ENCODE data around the gene AGMAT. TPM values are rescaled to one million over a fixed set of nuclear protein-coding genes. Genes with fewer than 3 reads are reported as not detected.

Gene AGMAT
- polyA plus RNA-seq, 1 experiment, result 0.74 TPM

DNA sequence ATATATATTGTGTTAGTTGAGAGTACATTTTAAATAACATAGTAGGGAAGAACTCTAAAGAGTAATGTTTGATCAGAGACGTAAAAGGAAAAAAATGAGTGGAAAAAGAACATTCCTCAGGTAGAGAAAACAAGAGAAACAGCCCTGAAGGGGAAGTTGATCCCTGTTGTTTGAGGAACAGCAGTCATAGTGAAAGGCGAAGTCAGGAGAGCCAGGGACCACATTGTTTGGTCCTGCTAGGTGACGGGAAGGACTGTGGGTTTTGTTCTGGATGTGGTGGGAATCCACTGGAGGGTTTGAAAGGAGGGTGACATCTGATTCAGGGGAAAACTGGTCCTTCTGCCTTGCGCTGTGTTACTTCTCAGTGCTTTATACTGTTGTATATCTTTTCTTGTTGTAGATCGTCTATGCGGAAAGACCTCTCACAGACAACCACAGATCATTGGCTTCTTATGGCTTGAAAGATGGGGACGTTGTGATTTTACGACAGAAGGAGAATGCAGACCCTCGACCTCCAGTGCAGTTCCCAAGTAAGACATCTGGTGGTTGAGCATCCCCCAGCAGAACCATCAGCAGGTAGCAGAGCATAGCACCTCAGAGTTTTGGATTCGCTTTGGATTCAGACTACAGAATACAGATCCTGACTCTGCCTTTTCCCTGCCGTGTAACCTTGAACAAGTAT, 41.6 kb upstream of the AGMAT start:
- DNase-seq (ENCODE audit: low read depth, low spot score), result no peak
- Histone ChIP-seq H3K27me3 (ENCODE audit: control insufficient read depth, insufficient read depth, low read length) (no peaks in the 10 kb centered on the region), H3K27ac (ENCODE audit: low read depth, low read length) (no peak overlapping the region), H3K4me3 (ENCODE audit: low read depth, low read length) (no peak overlapping the region), H3K9me3 (ENCODE audit: control insufficient read depth, insufficient read depth, low read length) (no peaks in the 10 kb centered on the region)
- TF ChIP-seq CTCF (IDR thresholded peaks at IDR 0.05; ENCODE audit: low read depth, low read length), result no peak
- ChIA-PET CTCF (interaction anchor here (0.6 kb wide), 1 partner anchor 1399 kb away, joined by 3 read pairs; no protein-coding TSS in a partner anchor), POLR2A (interaction anchor here (0.5 kb wide), 1 partner anchor 161 kb away, joined by 5 read pairs; no protein-coding TSS in a partner anchor)

- no peak for TF ChIP-seq CTCF (IDR thresholded peaks at IDR 0.05; ENCODE audit: low read depth, low read length)
- Histone ChIP-seq H3K9me3 (ENCODE audit: control insufficient read depth, insufficient read depth, low read length) (no peaks in the 10 kb centered on the region), H3K27ac (ENCODE audit: low read depth, low read length) (no peak overlapping the region), H3K4me3 (ENCODE audit: low read depth, low read length) (no peak overlapping the region), H3K27me3 (ENCODE audit: control insufficient read depth, insufficient read depth, low read length) (no peaks in the 10 kb centered on the region)
- no peak for DNase-seq (ENCODE audit: low read depth, low spot score)
- ChIA-PET POLR2A (interaction anchor here (0.6 to 0.7 kb wide), 2 partner anchors 46 to 171 kb away, joined by 4 to 5 read pairs; no protein-coding TSS in a partner anchor), CTCF (no interaction called here)
Measured at GRCh38 chr1:15625056-15625917, 40.4 kb upstream of the AGMAT start.

- DNase-seq (ENCODE audit: low read depth, low spot score), result no peak
- Histone ChIP-seq H3K4me3 (ENCODE audit: low read depth, low read length) (no peak overlapping the region), H3K9me3 (ENCODE audit: control insufficient read depth, insufficient read depth, low read length) (no peaks in the 10 kb centered on the region; the same call in 1 of the 2 replicates), H3K27me3 (ENCODE audit: control insufficient read depth, insufficient read depth, low read length) (no peaks in the 10 kb centered on the region), H3K27ac (ENCODE audit: low read depth, low read length) (no peak overlapping the region)
- TF ChIP-seq CTCF (IDR thresholded peaks at IDR 0.05; ENCODE audit: low read depth, low read length), result no peak
- ChIA-PET POLR2A (interaction anchor here (0.6 to 0.7 kb wide), 2 partner anchors 47 to 170 kb away, joined by 4 to 5 read pairs; no protein-coding TSS in a partner anchor), CTCF (interaction anchor here (1.0 kb wide), 1 partner anchor 28 kb away, joined by 3 read pairs; no protein-coding TSS in a partner anchor)
Measured at GRCh38 chr1:15624133-15624714, 39.4 kb upstream of the AGMAT start.

DNA sequence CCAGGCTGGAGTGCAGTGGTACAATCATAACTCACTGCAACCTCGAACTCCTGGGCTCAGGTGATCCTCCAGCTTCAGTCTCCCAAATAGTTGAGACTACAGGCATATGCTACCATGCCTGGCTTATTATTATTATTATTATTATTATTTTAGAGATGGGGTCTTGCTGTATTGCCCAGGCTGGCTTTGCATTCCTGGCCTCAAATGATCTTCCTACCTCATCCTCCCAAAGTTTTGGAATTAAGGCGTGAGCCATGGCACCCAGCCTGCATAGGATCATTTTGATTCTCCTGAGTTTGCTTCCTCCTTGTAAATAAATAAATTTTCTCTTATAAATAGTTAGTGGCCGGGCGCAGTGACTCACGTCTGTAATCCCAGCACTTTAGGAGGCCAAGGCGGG, 38.6 kb upstream of the AGMAT start:
- H3K27ac ChIP-seq (ENCODE audit: low read depth, low read length), result no peak overlapping the region
- POLR2A ChIA-PET, result no interaction called here
- DNase-seq (ENCODE audit: low read depth, low spot score), result no peak
- no peaks in the 10 kb centered on the region; the same call in 1 of the 2 replicates for H3K9me3 ChIP-seq (ENCODE audit: control insufficient read depth, insufficient read depth, low read length)
- H3K27me3 ChIP-seq (ENCODE audit: control insufficient read depth, insufficient read depth, low read length), result no peaks in the 10 kb centered on the region
- CTCF ChIA-PET, result interaction anchor here (1.0 kb wide), 1 partner anchor 27 kb away, joined by 3 read pairs; no protein-coding TSS in a partner anchor
- TF ChIP-seq CTCF (IDR thresholded peaks at IDR 0.05; ENCODE audit: low read depth, low read length), result no peak
- no peak overlapping the region for H3K4me3 ChIP-seq (ENCODE audit: low read depth, low read length)
